Immature natural killer cell (primary cell): Measurements from ENCODE around the gene HABP4. TPM values are rescaled to one million over a fixed set of nuclear protein-coding genes. Genes with fewer than 3 reads are reported as not detected.

Source experiments
- DNase-seq, 3 donors: peaks; one replicate each; pipeline ENCODE4 v3.0.0; 2022; ENCODE audit warnings: mixed read lengths in 1 of 3
- H3K27ac Mint-ChIP-seq, 6 donors: one replicate each; pipeline ENCODE4 v1.8.0; 2020; ENCODE audit warnings: mixed read lengths in 6 of 6, mild to moderate bottlenecking in 5 of 6, inconsistent platforms in 4 of 6, moderate library complexity in 3 of 6
- H3K27me3 Mint-ChIP-seq, 3 donors: one replicate each; pipeline ENCODE4 v1.8.0; 2020 to 2021; ENCODE audit warnings: low read depth in 3 of 3, mild to moderate bottlenecking in 3 of 3, mixed read lengths in 3 of 3, moderate library complexity in 3 of 3, inconsistent platforms in 1 of 3
- H3K36me3 Mint-ChIP-seq, 3 donors: one replicate each; pipeline ENCODE4 v1.8.0; 2020; ENCODE audit warnings: mixed read lengths in 3 of 3, inconsistent platforms in 2 of 3, mild to moderate bottlenecking in 2 of 3
- H3K4me1 Mint-ChIP-seq, 2 donors: one replicate each; pipeline ENCODE4 v1.8.0; 2020; ENCODE audit warnings: inconsistent platforms in 2 of 2, mild to moderate bottlenecking in 2 of 2, mixed read lengths in 2 of 2, moderate library complexity in 1 of 2
- H3K4me3 Mint-ChIP-seq, 5 donors: one replicate each; pipeline ENCODE4 v1.8.0; 2020; ENCODE audit warnings: mild to moderate bottlenecking in 5 of 5, mixed read lengths in 5 of 5, inconsistent platforms in 3 of 5, moderate library complexity in 3 of 5
- H3K9me3 Mint-ChIP-seq, 6 donors: one replicate each; pipeline ENCODE4 v1.8.0; 2020; ENCODE audit warnings: mild to moderate bottlenecking in 6 of 6, mixed read lengths in 6 of 6, inconsistent platforms in 4 of 6, moderate library complexity in 3 of 6
- polyA plus RNA-seq, 3 donors: library from polyadenylated mRNA; unstranded; fragments of 300-500 nt; fragmentation: Illumina TruSeq; gene quantifications; one replicate each; pipeline ENCODE4 v1.2.3, GENCODE V29; 2021

The HABP4 gene
- polyA plus RNA-seq, 3 donors from 2014 or later, result 3.0 to 5.8 (median 5.2) TPM

- H3K4me3 Mint-ChIP-seq, result no peak overlapping the region
- peaks cover 0 to 13% (median 9%) of the 10 kb centered on the region in 3 donors for H3K36me3 Mint-ChIP-seq
- H3K27ac Mint-ChIP-seq, result no peak overlapping the region
- no peak for DNase-seq
- H3K4me1 Mint-ChIP-seq, result no peaks in the 10 kb centered on the region
- H3K27me3 Mint-ChIP-seq, result peaks cover 0 to 4% (median 0%) of the 10 kb centered on the region in 3 donors
- H3K9me3 Mint-ChIP-seq, result no peaks in the 10 kb centered on the region
Observed at GRCh38 chr9:96514108-96514799, 64.3 kb downstream of the HABP4 start.

GRCh38 chr9:96514800-96515158 lies 64.8 kb downstream of the HABP4 start:
- Mint-ChIP-seq H3K9me3 (no peaks in the 10 kb centered on the region), H3K4me1 (no peaks in the 10 kb centered on the region), H3K4me3 (no peak overlapping the region), H3K36me3 (peaks cover 0 to 14% (median 9%) of the 10 kb centered on the region in 3 donors), H3K27ac (no peak overlapping the region), H3K27me3 (peaks cover 0 to 4% (median 0%) of the 10 kb centered on the region in 3 donors)
- no peak for DNase-seq

GRCh38 chr9:96515621-96516470 lies 65.9 kb downstream of the HABP4 start:
- Mint-ChIP-seq H3K36me3 (peaks cover 0 to 16% (median 9%) of the 10 kb centered on the region in 3 donors), H3K27ac (no peak overlapping the region), H3K9me3 (no peaks in the 10 kb centered on the region), H3K4me3 (no peak overlapping the region), H3K4me1 (no peaks in the 10 kb centered on the region), H3K27me3 (peaks cover 0 to 4% (median 0%) of the 10 kb centered on the region in 3 donors)
- no peak for DNase-seq

GRCh38 chr9:96519095-96519494 lies 69.1 kb downstream of the HABP4 start:
- H3K9me3 Mint-ChIP-seq, result no peaks in the 10 kb centered on the region
- no peak overlapping the region for H3K4me3 Mint-ChIP-seq
- H3K27me3 Mint-ChIP-seq, result peaks cover 0 to 4% (median 0%) of the 10 kb centered on the region in 3 donors
- H3K4me1 Mint-ChIP-seq, result no peaks in the 10 kb centered on the region
- peaks cover 0 to 11% (median 8%) of the 10 kb centered on the region in 3 donors for H3K36me3 Mint-ChIP-seq
- H3K27ac Mint-ChIP-seq, result no peak overlapping the region
- no peak for DNase-seq

GRCh38 chr9:96519787-96520186 lies 69.8 kb downstream of the HABP4 start:
- H3K9me3 Mint-ChIP-seq, result no peaks in the 10 kb centered on the region
- H3K4me3 Mint-ChIP-seq, result no peak overlapping the region
- no peaks in the 10 kb centered on the region for H3K4me1 Mint-ChIP-seq
- peaks cover 0 to 8% (median 5%) of the 10 kb centered on the region in 3 donors for H3K36me3 Mint-ChIP-seq
- DNase-seq, result no peak
- H3K27ac Mint-ChIP-seq, result no peak overlapping the region
- peaks cover 0 to 4% (median 0%) of the 10 kb centered on the region in 3 donors for H3K27me3 Mint-ChIP-seq

GRCh38 chr9:96522366-96522765 lies 72.4 kb downstream of the HABP4 start:
- Mint-ChIP-seq H3K27ac (no peak overlapping the region), H3K4me1 (no peaks in the 10 kb centered on the region), H3K27me3 (peaks cover 0 to 6% (median 5%) of the 10 kb centered on the region in 3 donors), H3K4me3 (no peak overlapping the region), H3K9me3 (no peaks in the 10 kb centered on the region), H3K36me3 (peaks cover 0 to 8% (median 5%) of the 10 kb centered on the region in 3 donors)
- no peak for DNase-seq

- peaks cover 3 to 8% (median 5%) of the 10 kb centered on the region in 3 donors for H3K36me3 Mint-ChIP-seq
Observed at GRCh38 chr9:96523374-96523773, 73.4 kb downstream of the HABP4 start.

GRCh38 chr9:96524045-96524444 lies 74.1 kb downstream of the HABP4 start:
- H3K27ac Mint-ChIP-seq, result no peak overlapping the region
- H3K27me3 Mint-ChIP-seq, result peaks cover 0 to 6% (median 1%) of the 10 kb centered on the region in 3 donors
- H3K9me3 Mint-ChIP-seq, result no peaks in the 10 kb centered on the region
- DNase-seq, result no peak
- no peak overlapping the region for H3K4me3 Mint-ChIP-seq
- peaks cover 3 to 8% (median 5%) of the 10 kb centered on the region in 3 donors for H3K36me3 Mint-ChIP-seq
- no peaks in the 10 kb centered on the region for H3K4me1 Mint-ChIP-seq

More at GRCh38 chr9:96523374-96523773, 73.4 kb downstream of the HABP4 start:
- Mint-ChIP-seq H3K27me3 (peaks cover 0 to 6% (median 1%) of the 10 kb centered on the region in 3 donors), H3K27ac (no peak overlapping the region), H3K9me3 (no peaks in the 10 kb centered on the region), H3K4me3 (no peak overlapping the region), H3K4me1 (no peaks in the 10 kb centered on the region)
- no peak for DNase-seq

GRCh38 chr9:96524764-96525163 lies 74.8 kb downstream of the HABP4 start:
- H3K4me1 Mint-ChIP-seq, result no peaks in the 10 kb centered on the region
- no peaks in the 10 kb centered on the region for H3K9me3 Mint-ChIP-seq
- peaks cover 3 to 6% (median 5%) of the 10 kb centered on the region in 3 donors for H3K36me3 Mint-ChIP-seq
- no peak overlapping the region for H3K4me3 Mint-ChIP-seq
- peaks cover 0 to 6% (median 1%) of the 10 kb centered on the region in 3 donors for H3K27me3 Mint-ChIP-seq
- no peak overlapping the region for H3K27ac Mint-ChIP-seq
- no peak for DNase-seq

- Mint-ChIP-seq H3K4me3 (no peak overlapping the region), H3K27ac (no peak overlapping the region), H3K27me3 (peaks cover 0 to 3% (median 0%) of the 10 kb centered on the region in 3 donors), H3K36me3 (peaks cover 4 to 19% (median 9%) of the 10 kb centered on the region in 3 donors), H3K9me3 (peaks cover 0 to 4% (median 0%) of the 10 kb centered on the region in 6 donors), H3K4me1 (no peaks in the 10 kb centered on the region)
- no peak for DNase-seq
Observed at GRCh38 chr9:96532173-96532572, 82.2 kb downstream of the HABP4 start.

GRCh38 chr9:96540106-96540505 lies 90.1 kb downstream of the HABP4 start:
- no peaks in the 10 kb centered on the region for H3K4me1 Mint-ChIP-seq
- peaks cover 0 to 2% (median 0%) of the 10 kb centered on the region in 3 donors for H3K27me3 Mint-ChIP-seq
- H3K36me3 Mint-ChIP-seq, result peaks cover 0 to 5% (median 4%) of the 10 kb centered on the region in 3 donors
- no peak for DNase-seq
- H3K9me3 Mint-ChIP-seq, result no peaks in the 10 kb centered on the region
- no peak overlapping the region for H3K27ac Mint-ChIP-seq
- H3K4me3 Mint-ChIP-seq, result no peak overlapping the region
